Measurements from ENCODE around the gene SCT.

The SCT gene, protein sequence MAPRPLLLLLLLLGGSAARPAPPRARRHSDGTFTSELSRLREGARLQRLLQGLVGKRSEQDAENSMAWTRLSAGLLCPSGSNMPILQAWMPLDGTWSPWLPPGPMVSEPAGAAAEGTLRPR

GRCh38 chr11:626475-627307, at the start of gene SCT:
TSS of gene SCT (minus strand) at chr11:627181. CDS start at chr11:627143, 38 bp downstream.
- TF ChIP-seq, protein P1, sequence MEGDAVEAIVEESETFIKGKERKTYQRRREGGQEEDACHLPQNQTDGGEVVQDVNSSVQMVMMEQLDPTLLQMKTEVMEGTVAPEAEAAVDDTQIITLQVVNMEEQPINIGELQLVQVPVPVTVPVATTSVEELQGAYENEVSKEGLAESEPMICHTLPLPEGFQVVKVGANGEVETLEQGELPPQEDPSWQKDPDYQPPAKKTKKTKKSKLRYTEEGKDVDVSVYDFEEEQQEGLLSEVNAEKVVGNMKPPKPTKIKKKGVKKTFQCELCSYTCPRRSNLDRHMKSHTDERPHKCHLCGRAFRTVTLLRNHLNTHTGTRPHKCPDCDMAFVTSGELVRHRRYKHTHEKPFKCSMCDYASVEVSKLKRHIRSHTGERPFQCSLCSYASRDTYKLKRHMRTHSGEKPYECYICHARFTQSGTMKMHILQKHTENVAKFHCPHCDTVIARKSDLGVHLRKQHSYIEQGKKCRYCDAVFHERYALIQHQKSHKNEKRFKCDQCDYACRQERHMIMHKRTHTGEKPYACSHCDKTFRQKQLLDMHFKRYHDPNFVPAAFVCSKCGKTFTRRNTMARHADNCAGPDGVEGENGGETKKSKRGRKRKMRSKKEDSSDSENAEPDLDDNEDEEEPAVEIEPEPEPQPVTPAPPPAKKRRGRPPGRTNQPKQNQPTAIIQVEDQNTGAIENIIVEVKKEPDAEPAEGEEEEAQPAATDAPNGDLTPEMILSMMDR (IDR thresholded peaks at IDR 0.05; ENCODE audit: control insufficient read depth, extremely low read depth, insufficient read depth) = no peak
- no peak within 1 kb of the TSS for H3K4me3 ChIP-seq (ENCODE audit: low read depth, low read length)

GRCh38 chr11:674406-674805, 47.4 kb upstream of the SCT start:
- TF ChIP-seq, protein P1 (IDR thresholded peaks at IDR 0.05; ENCODE audit: control insufficient read depth, extremely low read depth, insufficient read depth) = no peak
- no peak for DNase-seq (ENCODE audit: low read depth)
- H3K4me3 ChIP-seq (ENCODE audit: low read depth, low read length) = no peak overlapping the region

More at GRCh38 chr11:626475-627307, at the start of gene SCT:
- DNase-seq (ENCODE audit: low read depth) = no peak

DNA sequence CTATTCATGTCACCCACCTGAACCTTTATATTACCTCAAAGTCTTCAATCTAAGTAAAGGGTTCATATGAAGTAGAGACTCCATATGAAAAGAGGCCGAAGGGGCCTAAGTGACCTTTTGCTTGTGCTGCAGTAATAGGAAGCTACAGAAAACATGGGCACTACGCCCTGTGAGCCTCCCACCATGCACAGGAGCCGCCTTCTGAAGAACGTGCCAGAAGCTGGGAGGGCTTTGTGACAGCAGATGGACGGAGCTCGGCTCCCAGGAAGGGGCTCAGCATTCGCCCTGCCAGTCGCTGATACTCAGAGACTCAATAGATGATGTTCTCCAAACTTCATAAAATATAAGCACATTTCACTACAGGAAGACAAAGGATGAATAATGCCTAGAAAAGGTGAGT, 46.9 kb upstream of the SCT start:
- H3K4me3 ChIP-seq (ENCODE audit: low read depth, low read length) = no peak overlapping the region
- TF ChIP-seq, protein P1 (IDR thresholded peaks at IDR 0.05; ENCODE audit: control insufficient read depth, extremely low read depth, insufficient read depth) = no peak
- DNase-seq (ENCODE audit: low read depth) = no peak

- no peak for DNase-seq (ENCODE audit: low read depth)
- TF ChIP-seq, protein P1 (IDR thresholded peaks at IDR 0.05; ENCODE audit: control insufficient read depth, extremely low read depth, insufficient read depth) = no peak
- peak overlapping the region; percentile 19; the same call in 1 of the 2 replicates for H3K4me3 ChIP-seq (ENCODE audit: low read depth, low read length)
These were observed 38.8 kb upstream of the SCT start for GRCh38 chr11:665704-666281.

DNA sequence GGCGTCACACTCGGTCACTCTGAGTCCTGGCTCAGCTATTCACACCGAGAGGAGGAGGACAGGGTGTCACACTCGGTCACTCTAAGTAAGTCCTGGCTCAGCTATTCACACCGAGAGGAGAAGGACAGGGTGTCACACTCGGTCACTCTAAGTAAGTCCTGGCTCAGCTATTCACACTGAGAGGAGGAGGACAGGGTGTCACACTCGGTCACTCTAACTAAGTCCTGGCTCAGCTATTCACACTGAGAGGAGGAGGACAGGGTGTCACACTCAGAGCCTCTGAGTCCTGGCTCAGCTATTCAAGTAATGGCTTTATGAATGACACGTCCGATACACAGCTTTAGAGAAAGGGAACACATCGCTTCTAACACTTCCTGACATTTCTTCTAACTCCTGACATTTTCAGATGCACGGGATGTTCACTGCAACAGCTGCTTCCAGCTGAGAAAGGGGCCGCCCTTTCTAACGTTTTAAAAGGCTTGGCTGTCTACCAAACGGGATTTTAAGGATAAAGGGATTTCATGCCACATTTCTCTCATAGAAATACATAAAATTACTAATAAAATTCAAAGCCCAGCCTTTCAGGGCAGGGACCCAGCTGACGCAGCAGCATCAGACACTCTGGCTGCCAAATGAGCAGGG, 38.2 kb upstream of the SCT start:
- 0 out of 2 replicates have a peak overlapping the region, but pooled peaks have one; percentile 9 for H3K4me3 ChIP-seq (ENCODE audit: low read depth, low read length)
- DNase-seq (ENCODE audit: low read depth) = peak; percentile 90
- TF ChIP-seq, protein P1 (IDR thresholded peaks at IDR 0.05; ENCODE audit: control insufficient read depth, extremely low read depth, insufficient read depth) = no peak

DNA sequence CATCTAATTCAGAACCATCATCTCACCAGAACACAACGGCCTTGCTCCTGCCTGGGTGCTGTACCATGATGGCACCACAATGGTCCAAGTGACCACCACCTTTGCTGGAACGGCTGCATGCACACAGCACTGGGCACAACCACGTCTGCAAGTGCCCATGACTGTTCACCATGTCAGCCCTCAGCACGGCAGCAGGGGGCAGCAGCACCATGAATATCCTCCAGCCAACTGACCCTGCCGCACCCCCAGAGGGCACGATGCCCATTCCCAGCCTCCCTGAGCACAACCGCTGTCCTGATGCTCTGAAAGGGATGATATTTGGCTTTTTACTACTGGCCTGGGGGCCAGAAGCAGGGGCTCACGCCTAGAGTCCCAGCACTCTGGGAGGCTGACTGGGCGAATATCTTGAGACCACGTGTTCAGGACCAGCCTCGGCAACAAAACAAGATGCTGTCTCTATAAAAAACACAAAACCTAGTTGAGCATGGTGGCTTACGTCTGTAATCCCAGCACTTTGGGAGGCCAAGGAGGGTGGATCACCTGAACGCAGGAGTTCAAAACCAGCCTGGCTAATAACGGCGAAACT, 35.8 kb upstream of the SCT start:
- no peak overlapping the region for H3K4me3 ChIP-seq (ENCODE audit: low read depth, low read length)
- no peak for DNase-seq (ENCODE audit: low read depth)
- TF ChIP-seq, protein P1 (IDR thresholded peaks at IDR 0.05; ENCODE audit: control insufficient read depth, extremely low read depth, insufficient read depth) = peak; percentile 85

Data from LNCaP clone FGC (cell line).